Mucosa of descending colon (tissue), 3 donors: ENCODE data around the gene CCL14. TPM values are rescaled to one million over a fixed set of nuclear protein-coding genes. Genes with fewer than 3 reads are reported as not detected.

Source experiments
- ATAC-seq: fragments of 200-7000 bp; cut with Tn5 transposase; one replicate; pipeline ENCODE4 v1.9.1; 2020; ENCODE audit warnings: mild to moderate bottlenecking, moderate library complexity
- DNase-seq, 3 donors: peaks; one replicate each; pipeline ENCODE4 v3.0.0-alpha.2; 2020
- H3K36me3 ChIP-seq: fragments of 200-600 bp; one replicate; pipeline ENCODE4 v1.8.0; 2021; ENCODE audit warnings: low read depth, mild to moderate bottlenecking
- H3K4me1 ChIP-seq: fragments of 200-600 bp; one replicate; pipeline ENCODE4 v1.8.0; 2021; ENCODE audit warnings: low read depth, mild to moderate bottlenecking
- H3K4me3 ChIP-seq: fragments of 200-600 bp; one replicate; pipeline ENCODE4 v1.8.0; 2021; ENCODE audit warnings: mild to moderate bottlenecking
- H3K9me3 ChIP-seq: fragments of 200-600 bp; one replicate; pipeline ENCODE4 v1.8.0; 2021; ENCODE audit warnings: mild to moderate bottlenecking
- CTCF ChIP-seq: fragments of 200-600 bp; IDR thresholded peaks from one replicate; pipeline ENCODE4 v1.8.0; 2022; ENCODE audit warnings: antibody characterized with exemption, mild to moderate bottlenecking
- intact Hi-C, 2 donors: fragments of 100-400 bp; cut with DNase I in 1 of 2; cut with micrococcal nuclease in 1 of 2; formaldehyde crosslinking; loops; one replicate each; pipeline versions ENCODE4 v1.11.0 to v1.11.1; 2022; cut with DNase I, micrococcal nuclease
- long read RNA-seq, 2 donors: library from polyadenylated mRNA; unstranded; transcript quantifications; one replicate each; pipeline ENCODE4 v2.0.0, GENCODE V29; 2019 to 2021
- total RNA-seq, 3 donors: library from RNA; stranded (reverse); fragmentation: NEBNext Ultra II Directional in 2 of 3; extraction: Animal tissue kit (Norgen Biotek cat#: 25700) in 2 of 3; gene quantifications; one replicate each; pipeline versions ENCODE4 v1.2.1 to v1.2.4, GENCODE V29; 2021 to 2023
- donor health status: DM: no; HTN: no; CAD: no; lungs with moderate emphysema.
- donor health status: DM: no; HTN: no; CAD: no.
- donor health status: DM: no; HTN: yes; CAD: no.

CCL14 gene
- 1 to 10 TPM; 4.0 to 7.2 (median 6.2) TPM for total RNA-seq
- long read RNA-seq, donor 1, partial matches to known transcripts: 0 of 5 reads
- long read RNA-seq, donor 1, other reads (novel, unspliced or antisense): 0 of 5 reads
- long read RNA-seq, donor 2, transcript CCL14-202 (3 exons, 898 nt): major isoform, 9 of 9 reads
- long read RNA-seq, donor 2, partial matches to known transcripts: 0 of 9 reads
- long read RNA-seq, donor 2, other reads (novel, unspliced or antisense): 0 of 9 reads

DNA sequence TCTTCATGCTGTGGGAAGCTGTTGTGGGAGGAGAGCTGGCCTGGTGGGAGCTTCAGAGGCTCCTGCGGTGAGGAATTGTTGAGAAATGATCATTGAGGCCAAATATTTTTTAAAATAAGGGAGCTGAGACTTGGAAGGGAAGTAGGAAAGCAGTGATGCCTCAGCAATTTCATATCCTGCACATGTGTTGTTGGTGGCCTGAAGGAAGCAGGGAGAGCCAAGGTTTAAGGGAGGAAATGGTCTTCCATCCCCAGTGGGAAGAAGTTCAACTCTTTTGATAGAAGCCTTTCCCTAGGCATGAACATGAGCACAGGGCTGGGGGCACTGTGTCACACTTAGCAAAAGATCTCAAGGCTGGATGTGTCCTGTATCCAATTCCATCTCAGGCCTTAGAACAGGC lies at the start of gene CCL14:
Gene CCL14 (minus strand): TSS at position 87 of the 400 bp plus-strand sequence. CDS start 80 bp downstream, at position 7.
- H3K4me3 ChIP-seq: no peak within 1 kb of the TSS
- intact Hi-C loops: no loop called here
- no peak for DNase-seq
- no peak for ATAC-seq
- no peaks in the 10 kb centered on the region for H3K36me3 ChIP-seq
- H3K9me3 ChIP-seq: no peaks in the 10 kb centered on the region
- H3K4me1 ChIP-seq: peaks cover 5% of the 10 kb centered on the region
- TF ChIP-seq CTCF: no peak

- no peaks in the 10 kb centered on the region for H3K36me3 ChIP-seq
- H3K9me3 ChIP-seq: no peaks in the 10 kb centered on the region
- peaks cover 11% of the 10 kb centered on the region for H3K4me1 ChIP-seq
- TF ChIP-seq CTCF: no peak
- ATAC-seq: no peak
- DNase-seq: no peak
- intact Hi-C loops: no loop called here
- no peak overlapping the region for H3K4me3 ChIP-seq
Measured at GRCh38 chr17:36036235-36036634, 49.7 kb upstream of the CCL14 start.

DNA sequence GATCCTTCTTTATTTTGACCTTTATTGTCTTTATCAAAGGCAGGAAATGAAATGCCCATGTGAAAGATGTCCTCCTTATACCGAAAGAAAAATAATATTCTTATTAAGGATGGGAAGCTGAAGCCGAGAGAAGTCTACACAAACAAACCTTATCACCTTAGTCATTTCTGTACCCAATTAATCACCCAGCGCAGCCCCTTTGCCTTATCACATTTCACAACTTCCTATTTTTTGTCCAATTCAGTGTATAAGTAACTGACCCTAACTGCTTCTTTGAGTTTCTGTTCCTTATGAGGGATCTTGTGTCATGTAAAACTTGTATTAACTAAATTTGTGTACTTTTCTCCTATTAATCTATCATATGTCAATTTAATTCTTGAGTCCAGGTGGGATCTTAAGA lies 47.6 kb upstream of the CCL14 start:
- ATAC-seq: no peak
- Histone ChIP-seq H3K9me3 (no peaks in the 10 kb centered on the region), H3K36me3 (no peaks in the 10 kb centered on the region), H3K4me3 (no peak overlapping the region), H3K4me1 (peaks cover 23% of the 10 kb centered on the region)
- no peak for DNase-seq
- no peak for TF ChIP-seq CTCF
- intact Hi-C loops: no loop called here

DNA sequence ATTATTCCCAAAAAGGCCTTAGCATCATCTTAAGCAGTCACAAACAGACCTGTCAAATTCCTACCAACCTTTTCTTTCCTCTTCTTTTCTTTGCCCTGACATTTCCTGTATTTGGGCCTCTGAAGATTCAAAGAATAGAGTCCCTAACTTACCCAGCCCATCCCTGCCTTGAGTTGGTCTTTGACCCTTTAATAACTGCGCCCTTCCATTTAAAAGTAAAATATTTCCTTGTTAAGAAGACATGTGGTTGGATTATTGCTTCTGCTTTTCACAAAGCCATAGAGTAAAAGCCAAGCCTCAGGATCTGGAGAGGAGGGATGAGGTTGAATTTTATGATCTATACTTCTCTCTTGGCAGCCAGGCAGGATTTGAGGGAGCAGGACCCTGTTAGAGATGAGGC lies 44.4 kb upstream of the CCL14 start:
- ATAC-seq: peak; percentile 84

DNA sequence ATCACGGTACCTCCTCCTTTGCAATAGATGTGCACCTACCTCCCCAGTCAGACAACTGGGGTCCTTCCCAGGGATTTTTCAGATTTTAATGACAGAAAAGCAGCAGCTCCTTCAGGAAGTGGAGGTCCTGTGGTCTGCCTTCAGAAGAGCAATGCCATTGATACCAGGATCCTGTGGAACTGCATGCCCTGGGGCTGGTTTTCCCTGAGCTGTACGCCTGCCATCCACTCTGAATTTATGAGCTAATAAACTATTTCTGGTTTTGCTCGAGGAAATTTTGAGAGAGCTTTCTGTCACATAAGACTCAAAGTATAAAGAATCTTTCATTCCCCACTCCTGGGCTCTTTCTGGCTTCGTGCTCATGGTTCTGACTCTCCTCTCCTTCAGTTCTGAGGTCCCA lies 41.2 kb upstream of the CCL14 start:
- Histone ChIP-seq H3K4me1 (peaks cover 18% of the 10 kb centered on the region), H3K9me3 (no peaks in the 10 kb centered on the region), H3K4me3 (no peak overlapping the region), H3K36me3 (no peaks in the 10 kb centered on the region)
- ATAC-seq (no peak), DNase-seq (no peak)
- no peak for TF ChIP-seq CTCF
- intact Hi-C loops: no loop called here

More for the DNA sequence above, 44.4 kb upstream of the CCL14 start:
- DNase-seq: peak in 1 of 3 donors; percentile 34
- TF ChIP-seq CTCF: no peak
- Histone ChIP-seq H3K4me3 (no peak overlapping the region), H3K9me3 (no peaks in the 10 kb centered on the region), H3K4me1 (peaks cover 22% of the 10 kb centered on the region), H3K36me3 (no peaks in the 10 kb centered on the region)
- intact Hi-C loops: no loop called here
